Measurements from ENCODE around the gene MCFD2. TPM values are rescaled to one million over a fixed set of nuclear protein-coding genes. Genes with fewer than 3 reads are reported as not detected.
A peak's percentile ranks its signal among the peaks of the same experiment; 100 is the strongest.
"Not testable (repeated sequence)": the region's sequence is repeated elsewhere in the genome, so short reads cannot be mapped to it uniquely, and the experiment has no call there.

Gene MCFD2
- total and polyA plus RNA-seq, 2 experiments from 2014 or later, result 161 to 196 TPM

DNA sequence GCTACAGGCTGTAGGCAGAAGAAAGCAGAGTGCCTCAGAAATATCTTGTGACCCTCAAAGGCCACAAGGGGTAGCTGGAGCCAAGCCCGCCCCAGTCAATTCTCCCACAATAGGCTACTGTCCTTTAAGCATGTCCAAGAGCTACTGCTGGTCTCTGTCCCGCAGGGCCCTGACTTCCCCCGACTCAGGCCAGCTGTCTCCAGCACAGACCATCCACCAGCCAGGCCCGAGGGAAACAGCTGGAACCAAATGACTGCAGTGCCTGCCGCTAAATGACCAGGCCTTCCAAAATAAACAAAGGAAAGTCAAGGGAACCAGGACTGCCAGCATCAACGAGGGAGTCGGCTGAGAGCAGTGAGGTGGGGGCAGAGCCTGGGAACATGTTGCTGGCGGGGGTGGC lies 36.7 kb downstream of the MCFD2 start:
- H3K4me2 ChIP-seq, result no peak overlapping the region
- DNase-seq (ENCODE audit: low spot score), result no peak

DNA sequence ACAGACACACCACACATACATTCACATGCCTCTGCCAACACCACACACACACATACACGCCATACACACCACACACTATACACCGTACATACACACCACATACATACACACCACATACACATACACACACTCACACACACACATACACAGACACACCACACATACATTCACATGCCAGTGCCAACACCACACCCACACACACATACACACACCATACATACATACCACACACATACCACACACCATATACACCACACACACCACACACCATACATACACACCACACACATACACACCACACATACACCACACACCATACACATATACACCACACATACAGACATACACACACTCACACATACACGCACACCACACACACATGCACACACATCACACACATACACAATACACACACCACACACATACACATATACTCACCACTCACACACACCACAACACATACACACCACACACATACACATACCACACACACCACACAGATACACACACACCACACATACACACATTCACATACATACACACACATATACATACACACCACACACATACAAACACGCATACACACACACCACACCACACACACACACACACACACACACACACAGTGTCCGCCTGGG lies 37.2 kb downstream of the MCFD2 start:
- TF ChIP-seq EZH2 (IDR thresholded peaks at IDR 0.05; ENCODE audit: borderline replicate concordance), result no peak
- TF ChIP-seq, protein P1, sequence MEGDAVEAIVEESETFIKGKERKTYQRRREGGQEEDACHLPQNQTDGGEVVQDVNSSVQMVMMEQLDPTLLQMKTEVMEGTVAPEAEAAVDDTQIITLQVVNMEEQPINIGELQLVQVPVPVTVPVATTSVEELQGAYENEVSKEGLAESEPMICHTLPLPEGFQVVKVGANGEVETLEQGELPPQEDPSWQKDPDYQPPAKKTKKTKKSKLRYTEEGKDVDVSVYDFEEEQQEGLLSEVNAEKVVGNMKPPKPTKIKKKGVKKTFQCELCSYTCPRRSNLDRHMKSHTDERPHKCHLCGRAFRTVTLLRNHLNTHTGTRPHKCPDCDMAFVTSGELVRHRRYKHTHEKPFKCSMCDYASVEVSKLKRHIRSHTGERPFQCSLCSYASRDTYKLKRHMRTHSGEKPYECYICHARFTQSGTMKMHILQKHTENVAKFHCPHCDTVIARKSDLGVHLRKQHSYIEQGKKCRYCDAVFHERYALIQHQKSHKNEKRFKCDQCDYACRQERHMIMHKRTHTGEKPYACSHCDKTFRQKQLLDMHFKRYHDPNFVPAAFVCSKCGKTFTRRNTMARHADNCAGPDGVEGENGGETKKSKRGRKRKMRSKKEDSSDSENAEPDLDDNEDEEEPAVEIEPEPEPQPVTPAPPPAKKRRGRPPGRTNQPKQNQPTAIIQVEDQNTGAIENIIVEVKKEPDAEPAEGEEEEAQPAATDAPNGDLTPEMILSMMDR (IDR thresholded peaks at IDR 0.05; ENCODE audit: poor library complexity), result no peak
- TF ChIP-seq EZH2phosphoT487 (IDR thresholded peaks at IDR 0.05; ENCODE audit: low read depth, severe bottlenecking, unreplicated experiment), result no peak
- Histone ChIP-seq H3K27me3 (no peaks in the 10 kb centered on the region), H3K36me3 (replicated peaks; ENCODE audit: insufficient read depth, low read depth) (no peaks in the 10 kb centered on the region), H3K4me3 (no peak overlapping the region), H3K9me2 (replicated peaks; ENCODE audit: insufficient read depth) (no peaks in the 10 kb centered on the region), H3K79me2 (no peaks in the 10 kb centered on the region), H3K4me2 (no peak overlapping the region), H3K9me3 (ENCODE audit: low read depth) (no peaks in the 10 kb centered on the region), H3K4me1 (ENCODE audit: insufficient read depth) (peaks cover 13% of the 10 kb centered on the region), H3K27ac (no peak overlapping the region), H2AFZ (no peak overlapping the region), H4K20me1 (ENCODE audit: insufficient read depth, poor library complexity, severe bottlenecking) (no peaks in the 10 kb centered on the region)
- no peak for DNase-seq (ENCODE audit: low spot score)
- 100% methylated on average over 5 of the region's 5 CpGs for WGBS (ENCODE audit: low lambda C conversion rate, missing lambda C conversion rate)

More for the DNA sequence above, 36.7 kb downstream of the MCFD2 start:
- Histone ChIP-seq H3K27me3 (no peaks in the 10 kb centered on the region), H3K79me2 (no peaks in the 10 kb centered on the region), H3K27ac (no peak overlapping the region), H4K20me1 (ENCODE audit: insufficient read depth, poor library complexity, severe bottlenecking) (no peaks in the 10 kb centered on the region), H3K36me3 (replicated peaks; ENCODE audit: insufficient read depth, low read depth) (no peaks in the 10 kb centered on the region), H3K9me2 (replicated peaks; ENCODE audit: insufficient read depth) (no peaks in the 10 kb centered on the region), H3K4me3 (no peak overlapping the region), H2AFZ (no peak overlapping the region), H3K9me3 (ENCODE audit: low read depth) (no peaks in the 10 kb centered on the region), H3K4me1 (ENCODE audit: insufficient read depth) (peaks cover 10% of the 10 kb centered on the region)
- no peak for TF ChIP-seq EZH2phosphoT487 (IDR thresholded peaks at IDR 0.05; ENCODE audit: low read depth, severe bottlenecking, unreplicated experiment)
- TF ChIP-seq EZH2 (IDR thresholded peaks at IDR 0.05; ENCODE audit: borderline replicate concordance), result no peak
- TF ChIP-seq, protein P1 (IDR thresholded peaks at IDR 0.05; ENCODE audit: poor library complexity), result no peak
- 59% methylated on average over 8 of the region's 8 CpGs for WGBS (ENCODE audit: low lambda C conversion rate, missing lambda C conversion rate)

DNA sequence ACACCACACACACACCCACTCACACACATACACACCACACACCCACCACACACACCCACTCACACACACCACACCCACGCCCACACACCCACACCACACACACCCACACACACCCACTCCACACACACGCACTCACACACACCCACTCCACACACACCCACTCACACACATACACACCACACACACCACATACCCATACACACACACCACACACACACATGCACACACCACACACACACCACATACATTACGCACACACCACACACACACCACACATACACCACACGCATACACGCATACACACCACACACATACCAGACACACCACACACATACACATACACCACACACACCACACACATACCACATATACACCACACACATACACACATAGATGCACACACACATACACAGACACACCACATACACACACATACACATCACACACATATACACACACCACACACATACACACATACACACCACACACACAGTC lies 37.9 kb downstream of the MCFD2 start:
- H3K79me2 ChIP-seq, result no peaks in the 10 kb centered on the region
- H3K4me3 ChIP-seq, result no peak overlapping the region

DNA sequence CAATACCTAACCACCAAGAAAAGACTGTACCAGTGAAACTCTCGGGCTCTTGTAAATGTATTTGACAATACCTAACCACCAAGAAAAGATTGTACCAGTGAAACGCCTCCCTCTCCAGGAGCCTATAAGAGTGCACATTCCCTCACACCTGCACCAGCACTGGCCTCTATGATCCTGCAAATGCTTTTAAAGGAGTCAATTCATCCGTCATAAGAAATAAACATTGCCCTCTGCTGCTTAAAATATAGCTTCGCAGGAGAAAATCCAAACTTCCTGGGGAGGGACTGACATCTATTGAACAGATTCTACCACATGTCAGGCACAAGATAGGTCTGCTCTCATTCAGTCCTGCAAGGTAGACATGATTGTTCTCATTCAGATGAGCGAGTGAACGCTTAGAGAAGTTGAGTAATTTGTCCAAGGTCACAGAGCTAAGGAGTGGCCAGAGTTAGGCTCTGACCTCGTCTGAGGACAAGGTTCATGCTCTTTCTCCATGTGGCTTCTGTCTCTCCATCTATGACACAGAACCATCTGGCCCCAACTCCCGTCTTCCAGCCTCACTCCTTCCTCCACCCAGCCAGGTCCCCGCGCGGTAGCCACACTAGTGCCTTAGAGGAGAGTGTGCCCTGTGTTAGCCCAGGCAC lies 38.7 kb downstream of the MCFD2 start:
- H3K27me3 ChIP-seq, result no peaks in the 10 kb centered on the region
- no peak overlapping the region for H3K27ac ChIP-seq
- no peaks in the 10 kb centered on the region for H3K9me3 ChIP-seq (ENCODE audit: low read depth)
- H3K36me3 ChIP-seq (replicated peaks; ENCODE audit: insufficient read depth, low read depth), result no peaks in the 10 kb centered on the region
- DNase-seq (ENCODE audit: low spot score), result peak; percentile 68
- no peak overlapping the region for H3K4me2 ChIP-seq
- no peak overlapping the region for H2AFZ ChIP-seq
- no peak for TF ChIP-seq EZH2 (IDR thresholded peaks at IDR 0.05; ENCODE audit: borderline replicate concordance)
- TF ChIP-seq, protein P1 (IDR thresholded peaks at IDR 0.05; ENCODE audit: poor library complexity), result peak; percentile 60
- H3K4me3 ChIP-seq, result no peak overlapping the region
- no peaks in the 10 kb centered on the region for H3K79me2 ChIP-seq
- H3K4me1 ChIP-seq (ENCODE audit: insufficient read depth), result peaks cover 13% of the 10 kb centered on the region
- no peaks in the 10 kb centered on the region for H4K20me1 ChIP-seq (ENCODE audit: insufficient read depth, poor library complexity, severe bottlenecking)
- WGBS (ENCODE audit: low lambda C conversion rate, missing lambda C conversion rate), result 71% methylated on average over 11 of the region's 11 CpGs
- H3K9me2 ChIP-seq (replicated peaks; ENCODE audit: insufficient read depth), result no peaks in the 10 kb centered on the region

More for the DNA sequence above, 37.9 kb downstream of the MCFD2 start:
- DNase-seq (ENCODE audit: low spot score), result no peak
- no peak overlapping the region for H2AFZ ChIP-seq
- no peak overlapping the region for H3K27ac ChIP-seq
- H3K36me3 ChIP-seq (replicated peaks; ENCODE audit: insufficient read depth, low read depth), result no peaks in the 10 kb centered on the region
- 75% methylated on average over 2 of the region's 5 CpGs for WGBS (ENCODE audit: low lambda C conversion rate, missing lambda C conversion rate)
- H3K4me2 ChIP-seq, result no peak overlapping the region
- peaks cover 13% of the 10 kb centered on the region for H3K4me1 ChIP-seq (ENCODE audit: insufficient read depth)
- no peaks in the 10 kb centered on the region for H3K9me2 ChIP-seq (replicated peaks; ENCODE audit: insufficient read depth)
- no peaks in the 10 kb centered on the region for H3K27me3 ChIP-seq
- H3K9me3 ChIP-seq (ENCODE audit: low read depth), result no peaks in the 10 kb centered on the region
- no peaks in the 10 kb centered on the region for H4K20me1 ChIP-seq (ENCODE audit: insufficient read depth, poor library complexity, severe bottlenecking)
- TF ChIP-seq EZH2phosphoT487 (IDR thresholded peaks at IDR 0.05; ENCODE audit: low read depth, severe bottlenecking, unreplicated experiment) (no peak), EZH2 (IDR thresholded peaks at IDR 0.05; ENCODE audit: borderline replicate concordance) (no peak)

DNA sequence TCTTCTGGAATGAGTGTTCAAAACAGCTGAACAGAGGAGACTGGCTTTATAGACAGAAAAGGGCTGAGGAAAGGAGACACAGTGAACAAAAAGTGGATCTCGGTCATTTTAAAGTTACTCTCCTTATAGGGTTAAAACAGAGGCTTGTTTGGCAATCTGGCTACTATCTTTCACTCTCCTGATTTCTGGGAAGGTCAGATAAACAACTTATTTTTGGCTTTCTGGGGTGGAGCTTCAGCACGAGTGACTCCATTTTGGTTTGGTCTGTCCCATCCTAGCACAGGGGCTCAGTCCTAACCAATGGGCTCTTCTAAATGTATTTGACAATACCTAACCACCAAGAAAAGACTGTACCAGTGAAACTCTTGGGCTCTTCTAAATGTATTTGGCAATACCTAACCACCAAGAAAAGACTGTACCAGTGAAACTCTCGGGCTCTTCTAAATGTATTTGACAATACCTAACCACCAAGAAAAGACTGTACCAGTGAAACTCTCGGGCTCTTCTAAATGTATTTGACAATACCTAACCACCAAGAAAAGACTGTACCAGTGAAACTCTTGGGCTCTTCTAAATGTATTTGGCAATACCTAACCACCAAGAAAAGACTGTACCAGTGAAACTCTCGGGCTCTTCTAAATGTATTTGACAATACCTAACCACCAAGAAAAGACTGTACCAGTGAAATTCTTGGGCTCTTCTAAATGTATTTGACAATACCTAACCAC lies 39.5 kb downstream of the MCFD2 start:
- not testable (repeated sequence) for H2AFZ ChIP-seq; DNase-seq (ENCODE audit: low spot score)
- 84% methylated on average over 5 of the region's 5 CpGs for WGBS (ENCODE audit: low lambda C conversion rate, missing lambda C conversion rate)

More for the DNA sequence above, 39.5 kb downstream of the MCFD2 start:
- not testable (repeated sequence) for H3K9me3 ChIP-seq (ENCODE audit: low read depth); H4K20me1 ChIP-seq (ENCODE audit: insufficient read depth, poor library complexity, severe bottlenecking); H3K27ac ChIP-seq; H3K9me2 ChIP-seq (replicated peaks; ENCODE audit: insufficient read depth); H3K79me2 ChIP-seq; H3K36me3 ChIP-seq (replicated peaks; ENCODE audit: insufficient read depth, low read depth); H3K4me2 ChIP-seq; H3K4me3 ChIP-seq; H3K27me3 ChIP-seq
- H3K4me1 ChIP-seq (ENCODE audit: insufficient read depth), result peaks cover 13% of the 10 kb centered on the region
